GM21423 (cell line): Measurements from ENCODE around the gene AMOT.
"Not testable (repeated sequence)": the region's sequence is repeated elsewhere in the genome, so short reads cannot be mapped to it uniquely, and the experiment has no call there.

Experiments
- ATAC-seq: cut with Tn5 transposase; IDR thresholded peaks from one replicate; pipeline ENCODE4 v1.9.1; 2021; ENCODE audit warnings: mild to moderate bottlenecking, moderate library complexity; ENCODE audit not compliant: unreplicated experiment

AMOT gene

GRCh38 chrX:112840382-112841113, at the start of gene AMOT:
Gene AMOT, minus strand, starts transcription at chrX:112840831. Its CDS starts 17,705 bp downstream, at chrX:112823126.
- ATAC-seq: peak; percentile 54

- no peak for ATAC-seq
These were observed 48.8 kb upstream of the AMOT start for GRCh38 chrX:112889400-112889799.

- no peak for ATAC-seq
These were observed 48.3 kb upstream of the AMOT start for GRCh38 chrX:112888916-112889315.

GRCh38 chrX:112877771-112878173, 37.1 kb upstream of the AMOT start:
- no peak for ATAC-seq

GRCh38 chrX:112874614-112875013, 34.0 kb upstream of the AMOT start:
- no peak for ATAC-seq

GRCh38 chrX:112874175-112874574, 33.5 kb upstream of the AMOT start:
- ATAC-seq: no peak

- no peak for ATAC-seq
These were observed 28.0 kb upstream of the AMOT start for GRCh38 chrX:112868586-112868985.

GRCh38 chrX:112867570-112867969, 26.9 kb upstream of the AMOT start:
- no peak for ATAC-seq

- ATAC-seq: no peak
These were observed 25.5 kb upstream of the AMOT start for GRCh38 chrX:112866175-112866574.

GRCh38 chrX:112865464-112866025, 24.9 kb upstream of the AMOT start:
- ATAC-seq: no peak

- ATAC-seq: no peak
These were observed 23.2 kb upstream of the AMOT start for GRCh38 chrX:112863850-112864249.

GRCh38 chrX:112857478-112857878, 16.8 kb upstream of the AMOT start:
- peak; percentile 97 for ATAC-seq

GRCh38 chrX:112854901-112855300, 14.3 kb upstream of the AMOT start:
- not testable (repeated sequence) for ATAC-seq

- no peak for ATAC-seq
These were observed 12.2 kb upstream of the AMOT start for GRCh38 chrX:112852851-112853250.

- ATAC-seq: peak; percentile 52
These were observed 11.2 kb upstream of the AMOT start for GRCh38 chrX:112851806-112852205.

- peak; percentile 87 for ATAC-seq
These were observed 10.6 kb upstream of the AMOT start for GRCh38 chrX:112851161-112851779.

GRCh38 chrX:112849016-112849415, 8.4 kb upstream of the AMOT start:
- ATAC-seq: no peak

- ATAC-seq: no peak
These were observed 6.2 kb upstream of the AMOT start for GRCh38 chrX:112846782-112847181.

GRCh38 chrX:112846187-112846586, 5.6 kb upstream of the AMOT start:
- no peak for ATAC-seq

- ATAC-seq: no peak
These were observed 3.6 kb upstream of the AMOT start for GRCh38 chrX:112844250-112844649.

GRCh38 chrX:112841820-112842157, 1.2 kb upstream of the AMOT start:
- no peak for ATAC-seq

GRCh38 chrX:112841114-112841819, 636 bp upstream of the AMOT start:
- peak; percentile 99 for ATAC-seq
